H9 (cell line): ENCODE data around the gene C17orf107. TPM values are rescaled to one million over a fixed set of nuclear protein-coding genes. Genes with fewer than 3 reads are reported as not detected.

Source experiments
- DNase-seq: peaks from one replicate; pipeline ENCODE4 v3.0.0-alpha.2; 2017
- H2AFZ ChIP-seq: one replicate; pipeline ENCODE4 v1.6.1; 2013; ENCODE audit warnings: mild to moderate bottlenecking, low read length, control low read depth, moderate library complexity
- H2AK5ac ChIP-seq: 2 replicates; pipeline ENCODE4 v1.6.1; 2013; ENCODE audit warnings: low read length, control low read depth, mixed read lengths; ENCODE audit not compliant: insufficient read length
- H2BK120ac ChIP-seq: one replicate; pipeline ENCODE4 v1.6.1; 2013; ENCODE audit warnings: low read depth, mild to moderate bottlenecking, low read length, control low read depth, inconsistent platforms; ENCODE audit not compliant: poor library complexity, severe bottlenecking
- H2BK12ac ChIP-seq: 2 replicates; pipeline ENCODE4 v1.6.1; 2013; ENCODE audit warnings: low read length, control low read depth, mixed read lengths, low read depth; ENCODE audit not compliant: insufficient read length
- H2BK15ac ChIP-seq: 2 replicates; pipeline ENCODE4 v1.6.1; 2013; ENCODE audit warnings: low read depth, low read length, control low read depth
- H2BK20ac ChIP-seq: one replicate; pipeline ENCODE4 v1.6.1; 2013; ENCODE audit warnings: low read depth, mild to moderate bottlenecking, low read length, control low read depth, inconsistent platforms; ENCODE audit not compliant: poor library complexity, severe bottlenecking
- H2BK5ac ChIP-seq: 2 replicates; pipeline ENCODE4 v1.6.1; 2013; ENCODE audit warnings: low read length, control low read depth, mixed read lengths; ENCODE audit not compliant: insufficient read length
- H3K14ac ChIP-seq: 2 replicates; pipeline ENCODE4 v1.6.1; 2013; ENCODE audit warnings: low read length, control low read depth; ENCODE audit not compliant: insufficient read depth
- H3K18ac ChIP-seq: 2 replicates; pipeline ENCODE4 v1.6.1; 2013; ENCODE audit warnings: low read depth, mild to moderate bottlenecking, mixed read lengths, low read length, control low read depth; ENCODE audit not compliant: insufficient read length
- H3K23ac ChIP-seq: 2 replicates; pipeline ENCODE4 v1.6.1; 2013; ENCODE audit warnings: low read length, control low read depth, mixed read lengths, low read depth; ENCODE audit not compliant: insufficient read length
- H3K23me2 ChIP-seq: 2 replicates; pipeline ENCODE4 v1.6.1; 2013; ENCODE audit warnings: low read depth, mild to moderate bottlenecking, mixed read lengths, low read length, control low read depth; ENCODE audit not compliant: insufficient read length, poor library complexity, severe bottlenecking
- H3K27ac ChIP-seq: 2 replicates; pipeline ENCODE4 v1.5.1; 2013; ENCODE audit warnings: low read length, control low read depth, mixed read lengths, low read depth; ENCODE audit not compliant: insufficient read length
- H3K27me3 ChIP-seq: 2 replicates; pipeline ENCODE4 v1.6.1; 2013; ENCODE audit warnings: low read length, control low read depth, inconsistent platforms; ENCODE audit not compliant: insufficient read depth
- H3K4ac ChIP-seq: 2 replicates; pipeline ENCODE4 v1.6.1; 2013; ENCODE audit warnings: low read depth, mild to moderate bottlenecking, control low read depth, inconsistent platforms, low read length, moderate library complexity
- H3K4me1 ChIP-seq: 2 replicates; pipeline ENCODE4 v1.6.1; 2013; ENCODE audit warnings: low read length, control low read depth, inconsistent platforms; ENCODE audit not compliant: insufficient read depth
- H3K4me2 ChIP-seq: 2 replicates; pipeline ENCODE4 v1.6.1; 2013; ENCODE audit warnings: low read length, control low read depth, mixed read lengths; ENCODE audit not compliant: insufficient read length, insufficient read depth
- H3K56ac ChIP-seq: 2 replicates; pipeline ENCODE4 v1.6.1; 2013; ENCODE audit warnings: low read depth, mild to moderate bottlenecking, mixed read lengths, low read length, control low read depth; ENCODE audit not compliant: insufficient read length
- H3K79me1 ChIP-seq: 2 replicates; pipeline ENCODE4 v1.6.1; 2013; ENCODE audit warnings: low read depth, mild to moderate bottlenecking, moderate library complexity, low read length, control low read depth, inconsistent platforms; ENCODE audit not compliant: insufficient read depth, poor library complexity, severe bottlenecking
- H3K79me2 ChIP-seq: 2 replicates; pipeline ENCODE4 v1.6.1; 2013; ENCODE audit warnings: low read length, control low read depth, inconsistent platforms; ENCODE audit not compliant: insufficient read depth
- H3K9ac ChIP-seq: 2 replicates; pipeline ENCODE4 v1.6.1; 2013; ENCODE audit warnings: low read length, control low read depth, mixed read lengths; ENCODE audit not compliant: insufficient read length; ENCODE audit errors: extremely low read depth
- H3K9me3 ChIP-seq: one replicate; pipeline ENCODE4 v1.6.1; 2013; ENCODE audit warnings: low read depth, low read length, inconsistent platforms; ENCODE audit not compliant: control insufficient read depth
- H3T11ph ChIP-seq: one replicate; pipeline ENCODE4 v1.6.1; 2013; ENCODE audit warnings: mild to moderate bottlenecking, low read length, control low read depth, inconsistent platforms
- H4K20me1 ChIP-seq: one replicate; pipeline ENCODE4 v1.6.1; 2013; ENCODE audit not compliant: control insufficient read depth, insufficient read length, insufficient read depth
- H4K5ac ChIP-seq: 2 replicates; pipeline ENCODE4 v1.6.1; 2013; ENCODE audit warnings: low read depth, mild to moderate bottlenecking, mixed read lengths, low read length, control low read depth; ENCODE audit not compliant: insufficient read length
- H4K8ac ChIP-seq: replicated peaks from 2 replicates; pipeline ENCODE4 v1.6.1; 2013; ENCODE audit warnings: low read length, control low read depth, mixed read lengths, low read depth; ENCODE audit not compliant: insufficient read length
- H4K91ac ChIP-seq: 2 replicates; pipeline ENCODE4 v1.6.1; 2013; ENCODE audit warnings: low read depth, mild to moderate bottlenecking, moderate library complexity, mixed read lengths, low read length, control low read depth; ENCODE audit not compliant: insufficient read length
- H3K27ac Mint-ChIP-seq, 3 experiments: 2 replicates in 2 of 3; 3 replicates in 1 of 3; pipeline ENCODE4 v1.8.0; 2020 to 2021; ENCODE audit warnings: mixed read lengths in 3 of 3, mild to moderate bottlenecking in 1 of 3, moderate library complexity in 1 of 3
- H3K27me3 Mint-ChIP-seq: 2 replicates; pipeline ENCODE4 v1.8.0; 2021; ENCODE audit warnings: low read depth, mild to moderate bottlenecking, moderate library complexity, mixed read lengths
- H3K36me3 Mint-ChIP-seq, 3 experiments: 2 replicates in 2 of 3; 3 replicates in 1 of 3; pipeline ENCODE4 v1.8.0; 2020 to 2021; ENCODE audit warnings: low read depth in 3 of 3, mixed read lengths in 3 of 3; ENCODE audit not compliant: insufficient read depth in 1 of 3
- H3K4me1 Mint-ChIP-seq, 2 experiments: 2 replicates each; pipeline ENCODE4 v1.8.0; 2020; ENCODE audit warnings: mixed read lengths in 2 of 2
- H3K4me3 Mint-ChIP-seq, 2 experiments: 2 replicates in 1 of 2; 3 replicates in 1 of 2; pipeline ENCODE4 v1.8.0; 2020 to 2021; ENCODE audit warnings: mild to moderate bottlenecking in 2 of 2, mixed read lengths in 2 of 2, moderate library complexity in 1 of 2
- H3K9me3 Mint-ChIP-seq, 2 experiments: 2 replicates in 1 of 2; 3 replicates in 1 of 2; pipeline ENCODE4 v1.8.0; 2020; ENCODE audit warnings: mild to moderate bottlenecking in 2 of 2, mixed read lengths in 2 of 2, moderate library complexity in 1 of 2
- WGBS: extraction: QIAGEN DNeasy Blood & Tissue Kit; methylation state at CpG from one replicate; pipeline ENCODE4 v1.1.7; 2013; ENCODE audit warnings: missing lambda C conversion rate, low lambda C conversion rate, mixed read lengths; ENCODE audit not compliant: insufficient read length; ENCODE audit errors: extremely low coverage; 5-methylcytosine and 5-hydroxymethylcytosine counted together
- total RNA-seq: library from RNA; stranded (reverse); gene quantifications from 2 replicates; pipeline ENCODE4 v1.2.1, GENCODE V29; 2021
- TF ChIP-seq, protein P1 (sequence below): fragments of 200-600 bp; sonication (generic); conservative IDR thresholded peaks from 3 replicates; pipeline ENCODE4 v1.8.0; 2021; ENCODE audit warnings: antibody characterized with exemption, mild to moderate bottlenecking

C17orf107 gene
- total RNA-seq, 1 experiment from 2014 or later: 4.4 TPM

GRCh38 chr17:4950746-4951204 is 51.4 kb downstream of the C17orf107 start, which contains the start of gene ENO3:
Gene ENO3, plus strand, starts transcription at chr17:4951119. Its CDS starts 711 bp downstream, at chr17:4951830.
- Histone ChIP-seq H3K18ac (peak within 1 kb of the TSS; percentile 80), H2AK5ac (no peak within 1 kb of the TSS), H3K4me1 (peaks cover 4% of the 10 kb centered on the region; the same call in 1 of the 2 replicates), H2BK20ac (no peak within 1 kb of the TSS), H3K56ac (no peak within 1 kb of the TSS), H3K23me2 (peaks cover 23% of the 10 kb centered on the region), H2BK15ac (no peak within 1 kb of the TSS), H3K4ac (no peak within 1 kb of the TSS), H3K27ac (no peak within 1 kb of the TSS), H3K27me3 (no peaks in the 10 kb centered on the region), H3K9me3 (no peaks in the 10 kb centered on the region), H3K79me2 (peaks cover 13% of the 10 kb centered on the region; the same call in 1 of the 2 replicates), H2BK5ac (no peak within 1 kb of the TSS), H4K20me1 (no peaks in the 10 kb centered on the region), H2BK120ac (no peak within 1 kb of the TSS), H3K14ac (peak within 1 kb of the TSS; percentile 49; the same call in 1 of the 2 replicates), H3K4me2 (peak within 1 kb of the TSS; percentile 72), H2BK12ac (no peak within 1 kb of the TSS), H4K91ac (no peak within 1 kb of the TSS), H4K5ac (no peak within 1 kb of the TSS), H3K79me1 (peaks cover 4% of the 10 kb centered on the region), H3K23ac (no peak within 1 kb of the TSS), H2AFZ (no peak within 1 kb of the TSS), H3K9ac (peak within 1 kb of the TSS; percentile 6), H3T11ph (no peak within 1 kb of the TSS), H4K8ac (no peak within 1 kb of the TSS)
- Mint-ChIP-seq H3K27me3 (no peaks in the 10 kb centered on the region), H3K4me1 (peaks cover 35 to 36% of the 10 kb centered on the region in 2 experiments), H3K36me3 (peaks cover 10 to 17% (median 13%) of the 10 kb centered on the region in 3 experiments), H3K9me3 (peaks cover 0 to 2% of the 10 kb centered on the region in 2 experiments; a peak in 1 of 5 replicates), H3K27ac (peak within 1 kb of the TSS; percentile 84 to 94 (median 93)), H3K4me3 (peak within 1 kb of the TSS; percentile 87 to 95)
- DNase-seq: peak; percentile 68
- WGBS: no CpG with 5 or more reads among the region's 7 CpGs
- TF ChIP-seq, protein P1, sequence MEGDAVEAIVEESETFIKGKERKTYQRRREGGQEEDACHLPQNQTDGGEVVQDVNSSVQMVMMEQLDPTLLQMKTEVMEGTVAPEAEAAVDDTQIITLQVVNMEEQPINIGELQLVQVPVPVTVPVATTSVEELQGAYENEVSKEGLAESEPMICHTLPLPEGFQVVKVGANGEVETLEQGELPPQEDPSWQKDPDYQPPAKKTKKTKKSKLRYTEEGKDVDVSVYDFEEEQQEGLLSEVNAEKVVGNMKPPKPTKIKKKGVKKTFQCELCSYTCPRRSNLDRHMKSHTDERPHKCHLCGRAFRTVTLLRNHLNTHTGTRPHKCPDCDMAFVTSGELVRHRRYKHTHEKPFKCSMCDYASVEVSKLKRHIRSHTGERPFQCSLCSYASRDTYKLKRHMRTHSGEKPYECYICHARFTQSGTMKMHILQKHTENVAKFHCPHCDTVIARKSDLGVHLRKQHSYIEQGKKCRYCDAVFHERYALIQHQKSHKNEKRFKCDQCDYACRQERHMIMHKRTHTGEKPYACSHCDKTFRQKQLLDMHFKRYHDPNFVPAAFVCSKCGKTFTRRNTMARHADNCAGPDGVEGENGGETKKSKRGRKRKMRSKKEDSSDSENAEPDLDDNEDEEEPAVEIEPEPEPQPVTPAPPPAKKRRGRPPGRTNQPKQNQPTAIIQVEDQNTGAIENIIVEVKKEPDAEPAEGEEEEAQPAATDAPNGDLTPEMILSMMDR: no peak
